Fibroblast of lung (primary cell): Measurements from ENCODE around the gene VEGFA. TPM values are rescaled to one million over a fixed set of nuclear protein-coding genes. Genes with fewer than 3 reads are reported as not detected.

Experiments used
- DNase-seq, 2 donors: peaks; one replicate each; pipeline versions ENCODE4 v3.0.0 to v3.0.0-alpha.2; 2010; ENCODE audit warnings: low read depth in 2 of 2
- H2AFZ ChIP-seq: 2 replicates; pipeline ENCODE4 v1.5.1; 2012; ENCODE audit warnings: low read length, control low read depth, inconsistent platforms
- H3K27ac ChIP-seq: 2 replicates; pipeline ENCODE4 v1.5.1; 2011; ENCODE audit warnings: low read length, control low read depth; ENCODE audit not compliant: insufficient read depth
- H3K27me3 ChIP-seq: 2 replicates; pipeline ENCODE4 v1.5.1; 2011; ENCODE audit warnings: mild to moderate bottlenecking, low read length; ENCODE audit not compliant: control insufficient read depth, insufficient read depth
- H3K36me3 ChIP-seq: 2 replicates; pipeline ENCODE4 v1.5.1; 2011; ENCODE audit warnings: low read length; ENCODE audit not compliant: control insufficient read depth, insufficient read depth
- H3K4me1 ChIP-seq: 2 replicates; pipeline ENCODE4 v1.5.1; 2011; ENCODE audit warnings: low read length; ENCODE audit not compliant: control insufficient read depth, insufficient read depth; ENCODE audit errors: extremely low read depth
- H3K4me2 ChIP-seq: 2 replicates; pipeline ENCODE4 v1.5.1; 2011; ENCODE audit warnings: low read length, control low read depth; ENCODE audit not compliant: insufficient read depth; ENCODE audit errors: extremely low read depth
- H3K4me3 ChIP-seq, 4 experiments: fragments of 200-600 bp in 1 of 4; sonication (generic) in 1 of 4; replicated peaks in 1 of 4; 2 replicates each; pipeline ENCODE4 v1.5.1; 2011 to 2016; ENCODE audit warnings: low read length in 4 of 4, low read depth in 3 of 4, mild to moderate bottlenecking in 3 of 4, control low read depth in 2 of 4, inconsistent platforms in 1 of 4, mixed read lengths in 1 of 4; ENCODE audit not compliant: insufficient read depth in 1 of 4; ENCODE audit errors: control extremely low read depth in 1 of 4
- H3K79me2 ChIP-seq: 2 replicates; pipeline ENCODE4 v1.5.1; 2012; ENCODE audit warnings: mild to moderate bottlenecking, low read length, inconsistent platforms; ENCODE audit not compliant: control insufficient read depth, insufficient read depth
- H3K9ac ChIP-seq: 2 replicates; pipeline ENCODE4 v1.5.1; 2011; ENCODE audit warnings: mild to moderate bottlenecking, low read length, control low read depth; ENCODE audit not compliant: insufficient read depth
- H3K9me3 ChIP-seq: 2 replicates; pipeline ENCODE4 v1.5.1; 2012; ENCODE audit warnings: low read depth, low read length; ENCODE audit not compliant: control insufficient read depth, insufficient read depth
- H4K20me1 ChIP-seq: 2 replicates; pipeline ENCODE4 v1.5.1; 2011; ENCODE audit warnings: low read length; ENCODE audit not compliant: control insufficient read depth, insufficient read depth; ENCODE audit errors: extremely low read depth
- EZH2 ChIP-seq: IDR thresholded peaks from 2 replicates; pipeline ENCODE4 v1.5.1; 2012; ENCODE audit warnings: low read length, control low read depth, mild to moderate bottlenecking; ENCODE audit errors: missing control alignments
- polyA plus RNA-seq, 2 donors: library from polyadenylated mRNA; depleted of rRNA in 1 of 2; stranded (reverse) in 1 of 2; unstranded in 1 of 2; fragments of >200 nt; gene quantifications; 2 replicates each; pipeline ENCODE4 v1.2.1, GENCODE V29; 2011 to 2012; ENCODE audit warnings: missing spikeins in 1 of 2
- total RNA-seq: library from RNA; depleted of rRNA; stranded (reverse); fragments of >200 nt; gene quantifications from 2 replicates; pipeline ENCODE4 v1.2.1, GENCODE V29; 2014
- TF ChIP-seq, protein P1 (sequence below), 2 donors: IDR thresholded peaks in 1 of 2; conservative IDR thresholded peaks in 1 of 2; 1 replicate in 1 of 2; 2 replicates in 1 of 2; pipeline ENCODE4 v1.5.1; 2011 to 2012; ENCODE audit warnings: low read length in 2 of 2, control low read depth in 1 of 2, inconsistent platforms in 1 of 2, low read depth in 1 of 2, mild to moderate bottlenecking in 1 of 2

Gene VEGFA
- total and polyA plus RNA-seq, 2 donors (not counting 1 experiment from before 2014, with no cell fraction given), result 111 to 150 TPM

GRCh38 chr6:43825187-43826115 lies 55.4 kb downstream of the VEGFA start:
- Histone ChIP-seq H3K9ac (no peak overlapping the region), H3K4me1 (no peaks in the 10 kb centered on the region), H3K36me3 (no peaks in the 10 kb centered on the region), H3K9me3 (no peaks in the 10 kb centered on the region), H3K4me2 (no peak overlapping the region), H2AFZ (no peak overlapping the region), H3K79me2 (no peaks in the 10 kb centered on the region), H3K4me3 (no peak overlapping the region), H3K27me3 (peaks cover 10% of the 10 kb centered on the region), H3K27ac (no peak overlapping the region), H4K20me1 (no peaks in the 10 kb centered on the region)
- TF ChIP-seq EZH2, result no peak
- TF ChIP-seq, protein P1, sequence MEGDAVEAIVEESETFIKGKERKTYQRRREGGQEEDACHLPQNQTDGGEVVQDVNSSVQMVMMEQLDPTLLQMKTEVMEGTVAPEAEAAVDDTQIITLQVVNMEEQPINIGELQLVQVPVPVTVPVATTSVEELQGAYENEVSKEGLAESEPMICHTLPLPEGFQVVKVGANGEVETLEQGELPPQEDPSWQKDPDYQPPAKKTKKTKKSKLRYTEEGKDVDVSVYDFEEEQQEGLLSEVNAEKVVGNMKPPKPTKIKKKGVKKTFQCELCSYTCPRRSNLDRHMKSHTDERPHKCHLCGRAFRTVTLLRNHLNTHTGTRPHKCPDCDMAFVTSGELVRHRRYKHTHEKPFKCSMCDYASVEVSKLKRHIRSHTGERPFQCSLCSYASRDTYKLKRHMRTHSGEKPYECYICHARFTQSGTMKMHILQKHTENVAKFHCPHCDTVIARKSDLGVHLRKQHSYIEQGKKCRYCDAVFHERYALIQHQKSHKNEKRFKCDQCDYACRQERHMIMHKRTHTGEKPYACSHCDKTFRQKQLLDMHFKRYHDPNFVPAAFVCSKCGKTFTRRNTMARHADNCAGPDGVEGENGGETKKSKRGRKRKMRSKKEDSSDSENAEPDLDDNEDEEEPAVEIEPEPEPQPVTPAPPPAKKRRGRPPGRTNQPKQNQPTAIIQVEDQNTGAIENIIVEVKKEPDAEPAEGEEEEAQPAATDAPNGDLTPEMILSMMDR (conservative IDR thresholded peaks at IDR 0.05 in 1 of 2, IDR thresholded peaks at IDR 0.05 in 1 of 2; ENCODE audit: low read depth in 1 of 2, low read length in 2 of 2), result no peak
- DNase-seq, result no peak

DNA sequence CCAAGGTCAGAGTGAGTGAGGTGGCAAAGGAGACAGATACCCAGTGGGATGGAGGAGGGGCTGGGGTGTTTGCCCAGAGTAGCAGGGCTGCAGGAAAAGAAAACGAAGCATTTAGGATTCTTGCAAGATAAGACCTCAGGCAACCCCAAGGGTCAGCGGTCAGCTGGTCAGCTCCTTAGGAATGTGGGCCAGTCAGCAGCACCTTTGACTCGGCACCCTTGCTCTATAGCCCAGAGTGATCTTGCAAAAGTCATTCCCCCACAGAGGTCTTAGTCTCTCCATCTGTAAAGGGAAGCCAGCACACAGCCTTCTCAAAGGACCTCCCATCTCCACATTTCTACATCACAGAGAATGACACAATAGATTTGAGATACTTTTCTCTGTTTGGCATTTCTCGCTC lies 56.7 kb downstream of the VEGFA start:
- Histone ChIP-seq H3K36me3 (no peaks in the 10 kb centered on the region), H3K27ac (no peak overlapping the region), H2AFZ (no peak overlapping the region), H3K9me3 (no peaks in the 10 kb centered on the region), H3K9ac (no peak overlapping the region), H3K4me3 (no peak overlapping the region), H4K20me1 (no peaks in the 10 kb centered on the region), H3K79me2 (no peaks in the 10 kb centered on the region), H3K4me1 (no peaks in the 10 kb centered on the region), H3K27me3 (peaks cover 5% of the 10 kb centered on the region), H3K4me2 (no peak overlapping the region)
- DNase-seq, result no peak
- TF ChIP-seq EZH2, result no peak
- TF ChIP-seq, protein P1 (conservative IDR thresholded peaks at IDR 0.05 in 1 of 2, IDR thresholded peaks at IDR 0.05 in 1 of 2; ENCODE audit: low read depth in 1 of 2, low read length in 2 of 2), result no peak

- H3K36me3 ChIP-seq, result no peaks in the 10 kb centered on the region
- no peaks in the 10 kb centered on the region for H3K79me2 ChIP-seq
- H3K4me1 ChIP-seq, result no peaks in the 10 kb centered on the region
- TF ChIP-seq EZH2, result no peak
- TF ChIP-seq, protein P1 (conservative IDR thresholded peaks at IDR 0.05 in 1 of 2, IDR thresholded peaks at IDR 0.05 in 1 of 2; ENCODE audit: low read depth in 1 of 2, low read length in 2 of 2), result no peak
- no peak overlapping the region for H3K9ac ChIP-seq
- no peaks in the 10 kb centered on the region for H3K9me3 ChIP-seq
- H3K27ac ChIP-seq, result no peak overlapping the region
- DNase-seq, result no peak
- H4K20me1 ChIP-seq, result no peaks in the 10 kb centered on the region
- no peak overlapping the region for H2AFZ ChIP-seq
- no peak overlapping the region for H3K4me2 ChIP-seq
- no peak overlapping the region for H3K4me3 ChIP-seq
- H3K27me3 ChIP-seq, result peaks cover 9% of the 10 kb centered on the region
Measured at GRCh38 chr6:43827898-43828297, 57.9 kb downstream of the VEGFA start.
